Activated CD4-positive, CD25-positive, alpha-beta regulatory T cell treated with anti-CD3 and anti-CD28 coated beads, Interleukin-2, amount 50 U/mL, for 72 hours (primary cell): Measurements from ENCODE around the gene SDHA.
"Not testable (repeated sequence)": the region's sequence is repeated elsewhere in the genome, so short reads cannot be mapped to it uniquely, and the experiment has no call there.

Experiments used
- DNase-seq: peaks from one replicate; pipeline ENCODE4 v3.0.0; 2021

SDHA gene

DNA sequence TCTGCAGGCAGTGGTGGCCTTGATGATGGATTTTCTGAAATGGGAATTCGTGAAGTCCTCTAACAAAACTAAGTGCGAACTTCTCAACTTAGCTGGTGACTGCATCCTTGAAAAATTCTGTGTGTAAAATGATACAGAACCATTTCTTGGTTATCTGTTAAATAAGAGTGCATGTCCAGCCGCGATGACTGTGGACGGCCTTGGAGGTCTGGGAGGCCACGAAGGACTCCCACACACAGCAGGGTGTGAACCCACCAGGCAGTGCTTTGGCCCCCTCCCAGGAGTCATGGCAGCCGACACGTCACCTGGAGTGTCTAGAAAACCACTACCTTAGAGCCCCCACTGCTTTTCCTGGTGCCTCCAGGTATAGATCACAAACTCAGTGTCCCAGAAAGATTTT is 85.6 kb downstream of the SDHA start:
- DNase-seq, result not testable (repeated sequence)

DNA sequence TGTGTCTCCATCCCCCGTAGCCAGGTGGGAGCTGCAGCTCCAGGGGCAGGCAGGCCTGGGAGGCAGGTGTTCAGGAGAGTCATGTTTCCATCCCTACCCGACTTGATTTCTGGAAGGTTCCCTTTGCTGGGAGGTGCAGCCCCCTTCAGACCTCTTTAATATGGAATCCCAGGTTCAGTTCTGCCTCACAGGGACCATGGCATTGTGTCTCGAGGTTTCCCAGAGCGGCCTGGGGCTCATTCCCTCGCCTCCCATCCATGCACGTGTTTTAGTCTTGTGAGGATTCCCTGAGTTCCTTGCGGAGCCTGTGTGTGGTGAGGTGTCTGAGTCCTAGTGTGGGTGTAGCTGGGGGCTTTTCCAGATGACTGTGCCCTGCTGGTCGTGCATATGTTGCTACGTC is 86.9 kb downstream of the SDHA start:
- DNase-seq, result no peak

DNA sequence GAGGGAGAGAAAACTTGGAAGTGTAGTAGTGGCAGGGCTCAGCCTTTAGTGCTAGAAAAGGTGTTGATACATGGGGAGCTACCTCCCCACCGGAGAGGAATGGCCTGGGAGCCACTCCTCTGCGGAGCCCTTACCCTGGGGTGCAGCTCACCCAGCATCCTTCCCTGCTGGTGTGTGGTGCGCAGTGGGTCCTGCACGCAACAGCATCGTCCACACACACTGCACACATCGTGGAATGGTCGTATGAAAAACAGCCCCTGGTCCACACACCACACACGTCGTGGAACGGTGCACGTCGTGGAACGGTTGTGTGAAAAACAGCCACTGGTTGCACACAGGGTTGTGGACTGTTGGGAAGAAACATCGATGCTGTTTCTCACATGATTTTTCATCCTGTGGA is 87.3 kb downstream of the SDHA start:
- DNase-seq, result no peak

DNA sequence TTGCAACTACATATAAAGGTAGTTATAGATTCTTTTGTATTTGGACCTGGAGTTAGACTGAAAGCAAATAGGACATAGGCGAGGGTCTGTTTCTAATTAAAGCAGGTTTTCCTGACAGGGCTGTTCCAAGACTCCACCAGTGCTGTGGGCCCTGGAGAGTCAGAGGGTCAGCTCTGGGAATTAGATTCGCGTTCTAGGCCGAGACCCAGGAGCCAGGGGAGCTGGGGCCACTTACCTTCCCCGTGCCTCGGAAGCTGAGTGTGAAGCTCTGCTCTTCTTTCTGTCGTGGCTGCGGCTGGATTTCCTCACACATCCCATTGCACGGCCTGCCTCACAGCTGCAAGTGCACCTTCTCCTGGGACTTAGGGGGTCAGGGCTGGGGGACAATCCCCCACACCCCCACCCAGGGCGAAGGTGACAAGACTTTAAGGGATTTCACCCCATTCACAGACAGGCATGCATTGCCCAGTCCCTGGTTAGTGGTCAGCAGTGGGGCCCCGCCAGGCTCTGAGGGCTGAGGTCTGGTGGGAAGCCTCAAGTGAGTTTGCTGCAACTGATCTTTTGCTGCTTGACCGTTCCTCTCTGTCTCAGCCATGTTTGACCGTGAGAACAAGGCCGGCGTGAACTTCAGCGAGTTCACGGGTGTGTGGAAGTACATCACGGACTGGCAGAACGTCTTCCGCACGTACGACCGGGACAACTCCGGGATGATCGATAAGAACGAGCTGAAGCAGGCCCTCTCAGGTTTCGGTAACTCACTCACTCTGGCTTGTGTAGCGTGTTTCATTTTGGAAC is 88.1 kb downstream of the SDHA start:
- no peak for DNase-seq
